GM15510 (cell line): Measurements from ENCODE around the gene IGSF10.

Experiments
- POLR2A ChIP-seq: IDR thresholded peaks from 3 replicates; pipeline ENCODE4 v1.6.1; 2011; ENCODE audit warnings: borderline replicate concordance; ENCODE audit not compliant: insufficient read length; ENCODE audit errors: extremely low read depth

IGSF10 gene

GRCh38 chr3:151467069-151467468, 6.2 kb upstream of the IGSF10 start:
- TF ChIP-seq POLR2A = no peak

- TF ChIP-seq POLR2A = no peak
These were observed 2.1 kb upstream of the IGSF10 start for GRCh38 chr3:151462991-151463390.

DNA sequence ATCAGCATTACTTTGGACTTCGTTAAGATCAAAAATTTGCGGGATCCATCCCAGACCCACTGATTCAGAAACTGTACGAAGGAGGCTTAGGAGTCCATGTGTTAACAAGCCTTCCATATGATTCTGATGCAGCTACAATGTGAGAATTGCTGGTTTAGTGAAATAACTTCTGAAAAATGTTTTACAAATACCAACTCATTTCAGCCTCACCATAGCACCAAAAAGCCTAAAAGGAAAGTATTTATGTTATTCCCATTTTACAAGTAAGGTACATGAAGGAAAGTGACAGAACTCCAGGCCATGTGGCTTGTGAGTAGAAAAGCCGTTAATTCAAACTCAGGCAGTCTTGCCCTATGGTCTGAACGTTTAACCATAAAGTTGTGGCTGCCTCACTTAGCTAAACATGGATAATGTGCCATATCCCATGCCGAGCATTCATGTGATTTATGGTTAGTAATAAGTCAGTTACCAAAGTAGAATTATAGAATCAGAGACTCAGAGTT, 1.5 kb upstream of the IGSF10 start:
- no peak for TF ChIP-seq POLR2A

DNA sequence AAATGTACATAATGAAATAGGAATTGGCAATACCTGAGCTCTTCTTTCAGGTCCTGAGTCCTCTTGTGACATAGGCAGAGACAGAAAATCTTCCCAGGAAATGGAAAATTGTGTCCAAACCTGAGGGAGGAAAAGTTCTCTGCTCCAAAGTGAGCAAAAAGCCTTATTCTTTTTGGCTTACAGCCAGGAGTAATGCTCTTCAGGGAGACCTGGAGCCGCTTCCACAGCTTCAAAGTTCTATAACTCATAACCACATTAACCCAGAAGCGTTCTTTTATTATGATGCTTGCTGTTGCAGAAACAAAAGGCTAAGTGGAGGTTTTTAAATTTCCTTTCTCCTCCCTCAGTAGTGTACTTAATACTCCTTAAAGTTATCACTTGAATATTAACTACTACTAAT, 633 bp downstream of the IGSF10 start:
- TF ChIP-seq POLR2A = no peak

DNA sequence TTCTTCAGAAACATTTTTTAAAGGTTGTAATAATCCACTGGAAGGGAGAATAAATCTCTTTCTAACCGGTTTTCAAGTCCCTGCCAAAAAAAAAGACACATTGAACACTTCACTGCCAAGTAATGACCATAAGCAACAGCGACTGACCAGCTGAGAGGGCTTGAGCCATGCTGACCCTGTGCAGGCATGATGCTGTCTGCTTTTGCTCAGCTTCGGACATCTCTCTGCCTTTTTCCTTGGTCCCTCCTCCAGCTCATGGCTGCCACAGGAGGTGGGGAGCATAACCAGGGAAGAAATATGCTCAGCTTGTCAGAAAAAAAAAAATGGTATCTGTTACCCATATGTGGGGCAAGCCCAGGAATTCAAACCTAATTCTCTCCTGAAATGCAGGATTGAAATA, 1.5 kb downstream of the IGSF10 start:
- no peak for TF ChIP-seq POLR2A

GRCh38 chr3:151456065-151456464, 4.8 kb downstream of the IGSF10 start:
- no peak for TF ChIP-seq POLR2A

DNA sequence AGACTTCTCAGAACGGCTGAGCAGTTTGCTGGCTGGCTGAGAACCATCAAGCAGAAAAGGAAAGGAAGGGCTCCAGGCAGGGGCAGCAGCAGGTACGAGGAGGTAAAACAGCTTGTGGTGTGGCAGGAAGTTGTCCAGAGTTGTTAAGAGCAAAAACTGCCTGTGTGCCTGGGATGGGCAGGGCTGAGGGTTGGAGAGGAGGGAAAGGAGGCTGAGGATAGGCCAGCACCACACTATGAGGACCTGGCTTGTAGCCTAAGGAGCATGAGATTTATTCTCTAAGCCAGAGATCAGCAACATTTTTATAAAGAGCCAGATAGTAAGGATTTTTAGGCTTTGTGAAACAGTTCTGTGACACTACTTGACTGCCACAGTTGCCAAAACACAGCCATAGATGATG, 8.0 kb downstream of the IGSF10 start:
- no peak for TF ChIP-seq POLR2A

DNA sequence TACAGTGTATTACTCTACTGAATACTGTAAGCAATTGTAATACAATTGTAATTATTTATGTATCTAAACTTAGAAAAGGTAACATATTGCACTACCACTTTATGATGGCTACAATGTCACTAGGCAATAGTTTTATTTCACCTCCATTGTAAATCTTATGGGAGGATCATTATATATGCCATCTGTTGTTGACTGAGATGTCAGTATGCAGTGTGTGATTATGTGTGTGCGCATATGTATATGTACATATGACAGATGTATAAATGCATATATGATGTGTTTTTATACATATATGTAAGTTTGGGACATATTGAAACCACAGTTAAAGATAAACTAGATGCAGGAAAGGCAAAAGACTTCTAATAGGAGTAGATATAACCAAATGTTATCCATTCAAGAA, 8.5 kb downstream of the IGSF10 start:
- TF ChIP-seq POLR2A = no peak

- no peak for TF ChIP-seq POLR2A
These were observed 14.9 kb downstream of the IGSF10 start for GRCh38 chr3:151446002-151446340.

GRCh38 chr3:151445273-151446001, 15.4 kb downstream of the IGSF10 start:
- no peak for TF ChIP-seq POLR2A

DNA sequence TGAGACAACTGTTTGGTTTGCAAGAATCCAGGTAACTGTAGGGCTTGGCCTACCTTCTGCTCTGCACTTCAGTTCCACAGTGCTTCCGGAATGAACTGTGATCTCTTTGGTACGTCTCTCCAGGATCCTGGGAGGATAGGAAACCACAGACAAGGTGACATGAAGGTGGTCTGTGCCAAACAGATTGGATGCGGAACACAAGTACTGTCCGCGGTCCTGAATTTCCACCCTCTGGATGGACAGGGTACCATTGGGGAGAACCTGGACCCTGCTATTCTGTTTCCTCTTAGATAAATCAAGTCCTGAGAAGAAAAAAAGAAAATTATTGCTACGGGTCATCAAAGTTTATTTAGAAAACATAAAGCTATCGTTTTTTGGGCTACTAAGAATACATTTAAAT, 17.3 kb downstream of the IGSF10 start:
- TF ChIP-seq POLR2A = no peak

GRCh38 chr3:151440940-151441339, 19.9 kb downstream of the IGSF10 start:
- TF ChIP-seq POLR2A = no peak

- TF ChIP-seq POLR2A = no peak
These were observed 21.2 kb downstream of the IGSF10 start for GRCh38 chr3:151439652-151440125.

DNA sequence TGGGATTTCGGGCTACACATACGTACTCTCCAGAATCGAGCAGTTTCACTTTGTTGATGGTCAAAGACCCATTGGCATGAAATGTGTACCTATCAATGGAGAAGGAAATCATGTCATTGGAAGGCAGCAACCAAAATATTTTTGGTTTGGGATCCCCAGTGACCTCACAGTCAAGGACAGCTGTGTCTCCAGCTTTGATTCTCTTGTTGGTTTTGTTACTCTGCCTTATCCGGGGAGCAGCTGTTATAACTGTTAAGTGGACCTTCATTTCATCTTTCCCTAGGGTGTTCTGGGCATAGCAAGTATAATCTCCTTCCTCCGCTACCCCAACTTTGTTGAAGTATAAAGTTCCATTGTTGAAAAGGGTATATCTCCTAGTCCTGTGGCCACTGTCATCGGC, 23.0 kb downstream of the IGSF10 start:
- no peak for TF ChIP-seq POLR2A

GRCh38 chr3:151436675-151437446, 24.0 kb downstream of the IGSF10 start:
- no peak for TF ChIP-seq POLR2A
